Hippocampal formation (tissue), 2 donors: ENCODE results near the gene SEPTIN11.
"Not testable (repeated sequence)": the region's sequence is repeated elsewhere in the genome, so short reads cannot be mapped to it uniquely, and the experiment has no call there.

Experiments
- DNase-seq, 2 donors: peaks; one replicate each; lab custom pipeline; 2025; lab: John Stamatoyannopoulos, UW

Gene SEPTIN11

GRCh38 chr4:76952071-76952470 lies 2.5 kb downstream of the SEPTIN11 start:
- no peak for DNase-seq

DNA sequence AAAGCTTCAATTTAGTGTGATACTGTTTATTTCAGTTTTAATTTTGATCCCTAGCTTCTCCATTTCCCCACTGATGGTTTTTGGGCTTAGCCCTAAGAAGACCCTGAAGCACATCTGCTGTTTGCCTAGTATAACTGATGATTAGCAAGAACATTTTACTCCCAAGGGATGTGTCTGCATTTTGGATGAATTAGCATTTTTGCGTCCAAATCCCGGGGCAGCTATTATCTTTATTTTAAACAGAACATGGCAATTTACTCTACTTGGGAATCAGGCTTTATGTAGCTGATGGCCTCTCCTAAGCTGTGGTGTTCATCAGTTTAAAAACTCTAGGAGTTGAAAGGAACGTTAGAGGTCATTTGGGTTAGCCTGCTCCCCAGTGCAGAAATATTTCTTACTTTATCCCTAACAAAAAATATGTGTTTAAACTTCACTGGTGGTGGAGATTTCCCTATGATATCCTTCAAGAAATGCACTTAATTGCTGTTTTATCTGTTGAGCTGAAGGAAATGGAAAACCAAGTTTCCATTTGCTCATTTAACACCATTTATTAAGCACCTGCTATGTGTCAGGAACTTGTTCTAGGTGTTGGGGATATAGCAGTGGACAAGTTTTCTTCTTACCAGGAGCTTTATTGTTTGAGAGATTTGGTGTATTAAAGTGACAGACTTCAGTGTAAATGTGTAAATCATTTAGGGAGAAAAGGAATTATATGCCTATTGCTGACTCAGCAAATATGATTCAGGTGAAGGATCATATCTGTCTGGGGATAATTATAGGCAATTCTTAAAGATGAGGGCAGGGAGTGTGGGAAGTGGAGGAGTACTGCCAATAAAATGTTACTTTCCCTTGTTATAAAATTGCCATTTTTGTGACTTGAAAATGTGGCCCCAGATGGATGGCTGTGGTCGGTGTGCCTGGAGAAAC lies 3.4 kb downstream of the SEPTIN11 start:
- DNase-seq = no peak

DNA sequence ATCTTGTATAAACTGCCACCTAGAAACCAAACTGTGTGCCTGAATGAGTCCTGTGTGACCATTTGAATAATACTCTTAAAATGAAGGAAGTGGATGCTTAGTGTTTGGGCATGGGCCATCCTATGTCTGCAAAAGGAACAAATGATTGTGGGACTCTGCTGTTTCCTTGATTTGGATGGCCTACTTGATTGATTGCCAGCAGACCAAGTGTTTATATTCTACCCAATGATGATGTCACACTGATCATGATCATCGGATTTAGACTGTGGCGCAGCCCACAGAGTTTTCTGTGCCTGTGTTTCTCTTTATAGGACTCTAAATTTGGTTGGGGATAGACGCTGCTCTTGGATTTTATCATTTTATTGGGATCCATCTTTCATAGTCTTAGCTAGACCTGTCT lies 4.4 kb downstream of the SEPTIN11 start:
- no peak for DNase-seq

- no peak for DNase-seq
Observed at GRCh38 chr4:76954489-76954888, 4.9 kb downstream of the SEPTIN11 start.

- no peak for DNase-seq
Observed at GRCh38 chr4:76955182-76955581, 5.6 kb downstream of the SEPTIN11 start.

DNA sequence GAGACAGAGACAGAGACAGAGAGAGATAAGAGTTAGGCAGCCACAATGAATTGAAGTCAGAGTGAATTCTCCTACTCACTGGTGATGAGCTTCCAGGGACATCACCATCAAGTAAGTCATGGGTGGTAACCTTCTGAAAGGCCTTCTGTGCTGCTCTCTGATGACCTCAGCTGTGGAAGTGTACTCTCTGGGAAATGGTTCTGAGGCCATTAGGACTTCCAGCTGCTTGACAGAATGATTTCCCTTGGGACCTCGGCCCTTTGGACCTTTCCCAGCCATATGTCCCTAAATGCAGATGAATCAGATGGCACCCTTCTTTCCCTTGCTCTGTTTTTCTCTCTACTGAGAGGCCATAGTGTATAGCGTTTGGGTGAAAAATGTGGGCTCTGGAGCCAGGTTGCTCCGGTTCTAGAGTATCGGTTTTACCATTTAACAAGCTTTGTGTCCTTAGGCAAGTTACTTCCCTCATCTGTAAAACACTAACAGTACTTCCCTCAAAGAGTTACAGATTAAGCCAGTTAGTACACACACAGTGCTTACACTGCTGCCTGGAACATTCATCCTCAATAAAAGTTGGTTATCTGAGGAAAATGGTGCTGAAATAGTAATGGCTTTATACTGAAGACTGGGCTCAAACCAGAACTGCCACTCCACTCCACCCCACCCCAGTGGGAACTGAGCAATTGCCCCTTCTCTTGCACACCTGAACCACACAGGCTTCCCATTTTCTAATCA lies 7.6 kb downstream of the SEPTIN11 start:
- DNase-seq = no peak

DNA sequence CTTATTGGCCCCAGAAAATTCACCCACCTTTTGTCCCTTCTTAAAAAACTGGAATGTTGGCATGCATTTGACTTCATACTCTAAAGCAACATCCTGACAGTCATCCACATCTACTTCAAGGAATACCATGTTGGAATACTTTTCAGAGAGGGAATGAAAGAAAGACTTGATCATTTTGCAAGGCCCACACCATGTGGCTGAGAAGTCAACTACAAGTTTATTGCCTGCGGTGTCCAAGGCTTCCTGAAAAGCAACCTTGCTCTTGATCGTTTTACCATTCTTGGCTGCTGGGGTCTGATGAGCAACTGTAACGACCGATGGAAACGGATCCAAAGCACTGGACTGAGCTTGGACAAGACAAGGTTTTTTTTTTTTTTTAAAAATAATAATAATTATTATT lies 9.3 kb downstream of the SEPTIN11 start:
- no peak for DNase-seq

- DNase-seq = no peak
Observed at GRCh38 chr4:76960014-76960413, 10.5 kb downstream of the SEPTIN11 start.

DNA sequence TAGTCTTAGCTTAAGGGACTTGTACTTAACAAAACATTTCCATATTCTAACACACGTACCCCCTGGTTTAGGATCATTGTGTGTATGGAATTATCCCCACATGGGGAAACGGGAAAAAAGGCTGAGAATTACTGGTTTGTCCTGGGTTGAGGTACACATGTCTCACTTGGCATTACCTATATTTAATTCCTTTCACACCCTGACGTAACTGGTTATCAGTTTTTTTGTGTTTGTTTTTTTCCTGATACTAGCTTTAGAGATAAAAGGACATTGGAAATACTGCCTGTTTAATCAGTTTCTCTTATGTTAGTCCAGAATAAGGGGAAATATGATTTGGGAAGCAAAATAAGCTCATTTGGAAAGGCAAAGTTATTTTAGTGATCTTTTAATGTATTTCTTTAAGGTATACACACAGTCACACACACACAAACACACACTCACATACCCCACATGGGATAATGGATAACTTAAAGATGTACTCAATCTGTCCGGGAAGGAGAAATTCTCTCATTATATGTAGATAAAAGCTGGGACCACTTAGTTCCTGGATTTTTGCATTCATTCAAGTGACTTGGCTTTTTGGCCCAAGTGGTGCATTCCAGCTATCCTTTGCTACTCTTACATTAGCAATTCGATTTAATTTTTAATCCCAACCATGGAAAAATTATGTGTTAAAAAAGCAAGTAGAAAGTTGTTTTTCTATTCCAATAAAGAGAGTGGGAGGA lies 13.0 kb downstream of the SEPTIN11 start:
- no peak for DNase-seq

DNA sequence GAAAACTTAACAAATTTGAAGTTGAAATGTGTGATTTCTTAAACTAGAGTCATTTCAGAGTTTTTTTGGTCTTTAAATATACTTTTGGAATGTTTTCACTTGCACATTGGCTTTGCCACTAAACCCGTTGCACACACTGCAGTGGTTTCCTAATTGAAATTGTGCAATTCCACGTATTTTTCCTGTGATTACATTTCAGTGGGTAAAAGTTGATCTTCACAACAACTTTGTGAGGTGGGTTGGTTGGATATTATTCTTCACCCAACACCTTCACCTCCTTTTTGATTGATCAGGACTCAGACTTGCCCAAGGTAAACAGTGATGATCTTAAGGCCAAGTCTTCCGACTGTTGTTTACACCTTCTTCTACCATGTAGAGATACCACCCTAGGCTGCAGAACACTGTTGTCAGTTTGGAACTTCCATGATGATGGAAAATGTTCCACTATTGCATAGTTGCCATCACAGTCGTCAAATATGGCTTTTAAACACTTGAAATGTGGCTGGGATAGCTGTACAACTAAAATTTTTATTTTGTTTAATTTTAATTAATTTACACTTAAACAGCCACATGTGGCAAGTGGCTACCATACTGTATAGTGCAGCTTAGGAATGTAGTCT lies 13.7 kb downstream of the SEPTIN11 start:
- no peak for DNase-seq

DNA sequence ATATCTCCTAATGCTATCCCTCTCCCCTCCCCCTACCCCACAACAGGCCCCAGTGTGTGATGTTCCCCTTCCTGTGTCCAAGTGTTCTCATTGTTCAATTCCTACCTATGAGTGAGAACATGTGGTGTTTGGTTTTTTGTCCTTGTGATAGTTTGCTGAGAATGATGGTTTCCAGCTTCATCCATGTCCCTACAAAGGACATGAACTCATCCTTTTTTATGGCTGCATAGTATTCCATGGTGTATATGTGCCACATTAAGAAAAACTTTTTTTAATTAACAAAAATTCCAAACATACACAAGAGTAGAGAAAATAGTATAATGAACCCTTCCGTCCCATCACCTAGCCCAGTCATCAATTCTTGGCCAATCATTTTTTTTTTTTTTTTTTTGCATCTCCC lies 14.4 kb downstream of the SEPTIN11 start:
- not testable (repeated sequence) for DNase-seq

GRCh38 chr4:76964769-76965168 lies 15.2 kb downstream of the SEPTIN11 start:
- no peak for DNase-seq

DNA sequence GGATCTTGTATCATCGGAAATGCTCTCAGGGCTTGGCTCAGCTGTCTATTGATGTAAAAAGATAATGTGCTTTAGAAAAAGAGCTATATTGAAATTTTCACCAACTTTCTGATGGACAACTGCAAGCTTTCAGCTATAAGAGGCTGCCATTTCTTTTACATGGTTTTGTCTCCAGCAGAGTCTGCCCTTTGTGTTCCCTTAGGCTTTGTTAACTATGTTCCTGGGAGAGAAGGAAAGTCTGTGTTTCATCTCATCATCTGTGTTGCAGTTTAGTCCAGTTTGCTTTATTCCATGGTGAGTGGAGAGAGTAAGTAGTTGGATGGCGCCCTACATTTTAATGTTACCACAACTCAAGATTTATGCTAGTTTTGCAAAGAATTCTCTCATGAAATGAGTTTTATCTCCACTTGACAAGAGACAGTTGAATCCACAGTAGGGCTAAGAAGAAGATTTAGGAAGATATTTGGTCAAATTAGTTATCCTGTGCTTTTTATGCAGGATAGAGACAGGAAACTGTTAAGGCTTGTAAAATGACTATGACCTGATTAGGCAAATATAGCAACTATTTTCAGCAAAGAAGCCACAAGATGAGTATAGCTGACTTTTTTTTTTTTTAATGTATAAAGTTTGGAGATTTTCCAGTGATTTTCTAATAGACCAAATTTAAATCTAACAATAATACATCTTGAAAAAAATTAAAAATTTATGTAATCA lies 16.5 kb downstream of the SEPTIN11 start:
- no peak for DNase-seq

DNA sequence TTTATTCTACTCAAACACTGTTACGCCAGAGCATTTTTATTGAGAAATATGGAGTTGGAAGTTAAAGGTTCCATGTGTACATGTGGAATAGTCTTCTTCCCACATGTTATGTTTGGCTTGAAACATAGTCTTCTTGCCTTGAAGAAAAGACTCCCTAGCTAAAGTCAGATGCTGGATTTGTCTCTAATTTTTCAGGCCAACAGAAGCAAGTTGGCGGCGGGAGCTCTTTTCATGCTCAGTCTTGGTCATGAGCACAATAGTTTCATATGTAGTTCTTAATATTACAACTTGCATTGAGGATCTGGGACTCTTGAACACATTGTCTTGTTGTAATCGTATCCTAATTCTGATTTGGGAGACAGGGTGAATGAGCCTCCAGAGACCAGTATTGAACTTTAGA lies 19.4 kb downstream of the SEPTIN11 start:
- DNase-seq = no peak

DNA sequence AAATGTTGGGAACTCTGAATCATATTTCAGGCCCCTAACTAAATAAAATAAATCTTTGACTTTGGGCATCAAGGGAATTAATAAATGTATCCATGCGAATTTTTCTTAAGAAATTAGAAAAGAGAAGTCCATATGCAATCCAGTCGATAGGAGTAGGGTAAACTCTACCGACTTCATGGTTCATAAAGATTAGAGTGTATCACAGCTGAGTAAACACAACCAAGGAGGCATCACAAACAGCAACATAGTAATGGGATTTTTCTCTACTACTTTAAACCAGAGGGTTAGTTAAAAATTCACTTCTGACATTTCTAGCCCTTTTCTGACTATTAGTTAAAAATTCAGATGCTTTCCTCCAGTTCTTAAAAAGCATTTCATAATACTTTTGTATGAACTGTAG lies 19.9 kb downstream of the SEPTIN11 start:
- DNase-seq = no peak

- no peak for DNase-seq
Observed at GRCh38 chr4:76969941-76970529, 20.5 kb downstream of the SEPTIN11 start.

DNA sequence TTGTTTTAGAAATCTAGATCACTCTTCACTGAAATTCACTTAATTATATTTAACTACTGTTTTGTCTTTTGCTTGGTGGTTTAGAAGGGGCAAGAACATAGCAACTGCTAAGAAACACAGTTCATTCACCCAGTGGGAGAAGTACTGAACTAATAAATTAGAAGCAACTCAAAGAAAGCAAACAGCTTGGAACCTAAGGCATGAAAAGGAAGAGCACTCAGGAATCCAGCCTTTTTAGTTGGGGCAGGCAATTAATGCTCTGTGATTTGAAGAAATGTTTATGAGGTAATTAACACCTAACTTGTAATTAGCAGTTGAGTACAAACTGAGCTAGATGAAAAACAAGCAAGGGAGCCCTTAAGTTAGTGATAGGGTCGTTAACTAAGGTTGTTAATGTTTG lies 22.8 kb downstream of the SEPTIN11 start:
- DNase-seq = no peak

GRCh38 chr4:76974150-76974549 lies 24.6 kb downstream of the SEPTIN11 start:
- no peak for DNase-seq

GRCh38 chr4:76977113-76977512 lies 27.6 kb downstream of the SEPTIN11 start:
- DNase-seq = no peak

DNA sequence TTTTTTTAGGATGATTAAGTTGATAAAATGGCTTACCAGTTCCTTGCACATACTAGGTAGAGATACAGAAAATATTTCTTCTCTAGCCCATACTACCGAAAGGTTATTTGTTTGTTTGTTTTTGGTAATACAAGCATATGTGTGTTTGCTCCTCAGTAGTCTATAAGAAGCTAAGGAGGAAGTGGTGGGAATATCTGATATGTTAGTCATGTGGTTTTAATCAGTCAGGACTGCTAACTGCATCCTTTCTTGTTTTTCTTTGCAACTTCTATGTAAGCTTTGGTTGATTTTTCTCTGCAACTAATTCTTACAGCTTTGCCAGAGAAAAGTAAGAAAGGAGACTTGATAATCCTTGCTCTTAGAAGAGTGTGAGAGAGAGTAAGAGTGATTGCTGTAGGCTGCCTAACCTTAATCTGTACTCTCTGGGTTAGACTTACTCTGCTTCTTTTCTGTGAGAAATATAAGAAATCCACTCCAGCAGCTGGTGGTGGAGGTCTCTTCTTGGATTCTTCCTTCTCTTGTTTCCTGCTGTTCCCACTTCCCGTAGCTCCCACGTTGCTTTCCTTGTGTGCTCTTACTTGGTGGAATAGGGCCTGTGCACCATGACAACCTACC lies 28.3 kb downstream of the SEPTIN11 start:
- DNase-seq = no peak

GRCh38 chr4:76979236-76979635 lies 29.7 kb downstream of the SEPTIN11 start:
- DNase-seq = no peak
